RWPE2 (cell line): Measurements from ENCODE around the gene TGM2.
A peak's percentile ranks its signal among the peaks of the same experiment; 100 is the strongest.

Experiments
- ATAC-seq: fragments of 200-7000 bp; cut with Tn5 transposase; 3 replicates; pipeline ENCODE4 v1.9.1; 2021; ENCODE audit warnings: low read depth
- DNase-seq: peaks from one replicate; pipeline ENCODE4 v3.0.0-alpha.2; 2020; ENCODE audit warnings: low spot score
- H3K27ac ChIP-seq: fragments of 450-650 bp; 2 replicates; pipeline ENCODE4 v1.5.1; 2017; ENCODE audit warnings: mild to moderate bottlenecking; ENCODE audit not compliant: poor library complexity, severe bottlenecking
- H3K27me3 ChIP-seq: fragments of 250-450 bp; sonication (Bioruptor Pico); 2 replicates; pipeline ENCODE4 v1.5.1; 2021; ENCODE audit warnings: mild to moderate bottlenecking, moderate library complexity; ENCODE audit not compliant: insufficient read depth, poor library complexity, severe bottlenecking
- H3K36me3 ChIP-seq: fragments of 250-450 bp; sonication (Bioruptor Pico); 2 replicates; pipeline ENCODE4 v1.5.1; 2020; ENCODE audit warnings: low read depth, mild to moderate bottlenecking, moderate library complexity
- H3K4me1 ChIP-seq: fragments of 250-450 bp; sonication (Bioruptor Pico); 2 replicates; pipeline ENCODE4 v1.5.1; 2021; ENCODE audit warnings: mild to moderate bottlenecking, moderate library complexity; ENCODE audit not compliant: insufficient read depth, poor library complexity, severe bottlenecking
- H3K4me3 ChIP-seq: fragments of 250-450 bp; sonication (Bioruptor Pico); 2 replicates; pipeline ENCODE4 v1.5.1; 2021; ENCODE audit warnings: mild to moderate bottlenecking, moderate library complexity; ENCODE audit not compliant: severe bottlenecking
- H3K9me3 ChIP-seq: fragments of 250-450 bp; sonication (Bioruptor Pico); 2 replicates; pipeline ENCODE4 v1.5.1; 2021; ENCODE audit warnings: mild to moderate bottlenecking, moderate library complexity; ENCODE audit not compliant: severe bottlenecking
- TF ChIP-seq, protein P1 (sequence below): fragments of 450-650 bp; IDR thresholded peaks from one replicate; pipeline ENCODE4 v1.5.1; 2017; ENCODE audit warnings: mild to moderate bottlenecking, moderate library complexity; ENCODE audit not compliant: poor library complexity, severe bottlenecking

The TGM2 gene

DNA sequence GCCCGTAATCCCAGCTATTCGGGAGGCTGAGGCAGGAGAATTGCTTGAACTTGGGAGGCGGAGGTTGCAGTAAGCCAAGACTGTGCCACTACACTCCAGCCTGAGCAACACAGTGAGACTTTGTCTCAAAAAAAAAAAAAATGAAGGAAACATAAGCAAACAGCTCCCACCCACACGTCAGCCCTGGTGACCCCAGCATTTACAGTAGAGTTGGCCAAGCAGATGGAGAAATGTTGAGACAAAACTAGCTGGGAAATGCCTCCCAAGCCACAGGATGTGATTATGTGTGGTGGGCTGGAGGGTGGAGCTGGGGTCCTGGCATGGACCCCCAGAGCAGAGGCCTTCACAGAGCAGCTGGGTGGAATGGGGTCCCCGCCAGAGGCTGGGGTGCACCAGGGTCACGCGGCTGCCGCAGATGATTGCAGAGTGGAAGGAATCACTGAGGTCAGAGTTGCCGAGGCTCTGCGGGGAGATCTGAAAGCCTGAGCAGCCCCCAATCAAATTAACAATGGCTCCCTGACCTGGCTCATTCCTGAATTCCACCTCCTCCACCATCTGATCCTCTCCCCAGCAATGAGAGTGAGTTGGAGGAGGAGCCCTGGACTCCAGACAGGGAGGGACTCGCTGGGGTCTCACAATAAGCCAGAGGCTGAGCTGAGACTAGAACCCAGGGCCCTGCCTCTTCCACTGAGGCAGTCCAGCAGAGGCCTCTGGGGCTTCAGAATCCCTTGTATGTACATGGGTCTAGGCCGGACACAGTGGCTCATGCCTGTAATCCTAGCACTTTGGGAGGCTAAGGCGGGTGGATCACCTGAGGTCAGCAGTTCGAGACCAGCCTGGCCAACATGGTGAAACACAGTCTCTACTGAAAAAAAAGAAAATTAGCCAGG, 34.7 kb upstream of the TGM2 start:
- H3K9me3 ChIP-seq: no peaks in the 10 kb centered on the region
- H3K27ac ChIP-seq: peak overlapping the region; percentile 74
- no peak overlapping the region for H3K4me3 ChIP-seq
- no peak for ATAC-seq
- DNase-seq: peak; percentile 79
- H3K36me3 ChIP-seq: no peaks in the 10 kb centered on the region
- H3K27me3 ChIP-seq: no peaks in the 10 kb centered on the region
- H3K4me1 ChIP-seq: peaks cover 39% of the 10 kb centered on the region
- TF ChIP-seq, protein P1, sequence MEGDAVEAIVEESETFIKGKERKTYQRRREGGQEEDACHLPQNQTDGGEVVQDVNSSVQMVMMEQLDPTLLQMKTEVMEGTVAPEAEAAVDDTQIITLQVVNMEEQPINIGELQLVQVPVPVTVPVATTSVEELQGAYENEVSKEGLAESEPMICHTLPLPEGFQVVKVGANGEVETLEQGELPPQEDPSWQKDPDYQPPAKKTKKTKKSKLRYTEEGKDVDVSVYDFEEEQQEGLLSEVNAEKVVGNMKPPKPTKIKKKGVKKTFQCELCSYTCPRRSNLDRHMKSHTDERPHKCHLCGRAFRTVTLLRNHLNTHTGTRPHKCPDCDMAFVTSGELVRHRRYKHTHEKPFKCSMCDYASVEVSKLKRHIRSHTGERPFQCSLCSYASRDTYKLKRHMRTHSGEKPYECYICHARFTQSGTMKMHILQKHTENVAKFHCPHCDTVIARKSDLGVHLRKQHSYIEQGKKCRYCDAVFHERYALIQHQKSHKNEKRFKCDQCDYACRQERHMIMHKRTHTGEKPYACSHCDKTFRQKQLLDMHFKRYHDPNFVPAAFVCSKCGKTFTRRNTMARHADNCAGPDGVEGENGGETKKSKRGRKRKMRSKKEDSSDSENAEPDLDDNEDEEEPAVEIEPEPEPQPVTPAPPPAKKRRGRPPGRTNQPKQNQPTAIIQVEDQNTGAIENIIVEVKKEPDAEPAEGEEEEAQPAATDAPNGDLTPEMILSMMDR: no peak

DNA sequence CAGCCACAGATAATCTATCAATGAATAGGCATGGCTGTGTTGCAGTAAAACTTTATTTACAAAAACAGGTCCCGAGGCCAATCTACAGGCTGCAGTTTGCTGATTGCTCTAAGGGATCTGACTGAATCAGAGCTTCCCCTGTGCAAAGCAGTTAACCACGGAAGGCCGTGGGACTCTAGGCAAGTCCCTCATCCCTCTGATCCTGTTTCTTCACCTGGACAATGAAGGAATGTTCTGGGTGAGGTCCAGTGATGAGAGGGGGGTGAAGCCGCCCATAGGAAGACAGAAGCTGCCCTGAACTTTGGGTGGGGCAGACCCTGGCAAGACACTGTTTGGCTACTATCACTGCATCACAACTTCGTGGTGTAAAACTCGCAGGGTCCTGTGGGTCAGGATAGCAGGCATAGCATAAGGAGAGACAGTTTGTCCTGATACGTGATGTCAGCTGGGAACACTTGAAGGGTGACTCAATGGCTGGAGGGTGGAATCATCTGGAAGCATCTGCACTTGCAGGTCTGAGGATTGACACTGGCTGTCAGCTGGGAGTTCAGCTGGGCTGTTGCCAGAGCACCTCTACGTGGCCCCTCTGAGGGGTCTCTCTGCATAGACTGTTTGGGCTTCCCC, 33.3 kb upstream of the TGM2 start:
- no peaks in the 10 kb centered on the region for H3K36me3 ChIP-seq
- H3K27ac ChIP-seq: peak overlapping the region; percentile 74
- DNase-seq: peak; percentile 80
- no peaks in the 10 kb centered on the region for H3K27me3 ChIP-seq
- ATAC-seq: peak; percentile 52
- H3K4me1 ChIP-seq: peaks cover 39% of the 10 kb centered on the region
- TF ChIP-seq, protein P1: no peak
- no peaks in the 10 kb centered on the region for H3K9me3 ChIP-seq
- no peak overlapping the region for H3K4me3 ChIP-seq

DNA sequence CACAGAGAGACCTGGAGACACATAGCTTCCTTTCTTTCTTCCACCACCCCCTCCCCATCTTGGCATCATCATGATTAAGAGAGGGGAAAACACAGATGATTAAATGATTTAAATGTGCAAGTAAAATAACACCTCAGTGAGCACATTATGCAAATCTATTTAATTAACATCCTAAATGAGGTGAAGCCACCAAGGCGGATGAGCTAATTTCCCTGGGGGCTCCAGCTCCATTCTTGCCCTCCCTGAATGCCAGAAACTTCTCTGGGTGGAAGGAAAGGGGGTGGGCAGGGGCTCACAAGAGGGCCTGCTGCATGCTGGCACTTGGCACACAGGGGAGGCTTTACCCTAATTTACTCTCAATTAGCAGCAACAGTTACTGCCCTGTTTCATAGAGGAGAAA, 32.5 kb upstream of the TGM2 start:
- TF ChIP-seq, protein P1: no peak
- peaks cover 39% of the 10 kb centered on the region for H3K4me1 ChIP-seq
- H3K9me3 ChIP-seq: no peaks in the 10 kb centered on the region
- ATAC-seq (no peak), DNase-seq (peak; percentile 38)
- no peaks in the 10 kb centered on the region for H3K36me3 ChIP-seq
- H3K27ac ChIP-seq: peak overlapping the region; percentile 74
- H3K27me3 ChIP-seq: no peaks in the 10 kb centered on the region
- no peak overlapping the region for H3K4me3 ChIP-seq

DNA sequence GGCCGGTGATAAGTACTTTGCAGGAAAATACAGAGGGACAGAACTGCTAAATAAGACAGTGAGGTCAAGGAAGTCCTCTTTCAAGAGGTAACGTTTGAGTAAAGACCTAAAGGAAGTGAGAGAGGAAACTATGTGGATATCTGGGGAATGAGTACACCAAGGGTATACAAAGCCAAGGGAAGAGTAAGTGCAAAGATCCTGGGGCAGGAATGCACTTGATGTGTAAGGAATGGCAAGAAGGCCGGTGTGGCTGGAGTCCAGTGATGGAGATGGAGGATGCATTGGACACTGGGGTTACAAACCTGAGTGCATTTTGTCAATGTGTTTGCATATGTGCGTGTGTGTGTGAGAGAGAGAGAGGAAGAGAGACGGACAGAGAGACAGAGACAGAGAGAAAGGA, 32.1 kb upstream of the TGM2 start:
- DNase-seq: peak; percentile 54
- Histone ChIP-seq H3K4me1 (peaks cover 39% of the 10 kb centered on the region), H3K27me3 (no peaks in the 10 kb centered on the region), H3K27ac (peak overlapping the region; percentile 74), H3K9me3 (no peaks in the 10 kb centered on the region), H3K36me3 (no peaks in the 10 kb centered on the region), H3K4me3 (no peak overlapping the region)
- no peak for ATAC-seq
- TF ChIP-seq, protein P1: no peak
